SIG-M5 treated with dmso at 0.1 percent for 504 hours (cell line): ENCODE data around the gene CCL21.
A peak's percentile ranks its signal among the peaks of the same experiment; 100 is the strongest.

Experiments used
- DNase-seq: peaks from one replicate; lab custom pipeline; 2025; ENCODE audit not compliant: unreplicated experiment; lab: John Stamatoyannopoulos, UW

Gene CCL21

GRCh38 chr9:34675048-34675714 is 34.8 kb downstream of the CCL21 start:
- peak; percentile 80 for DNase-seq

- no peak for DNase-seq
Measured at GRCh38 chr9:34674440-34674839, 35.5 kb downstream of the CCL21 start.

- no peak for DNase-seq
Measured at GRCh38 chr9:34671307-34671706, 38.6 kb downstream of the CCL21 start.

GRCh38 chr9:34669809-34670562 is 40.0 kb downstream of the CCL21 start:
- no peak for DNase-seq

- peak; percentile 89 for DNase-seq
Measured at GRCh38 chr9:34665381-34666250, 44.3 kb downstream of the CCL21 start.

- no peak for DNase-seq
Measured at GRCh38 chr9:34665067-34665380, 44.9 kb downstream of the CCL21 start.

GRCh38 chr9:34664281-34665066 is 45.5 kb downstream of the CCL21 start:
- DNase-seq, result peak; percentile 80

- no peak for DNase-seq
Measured at GRCh38 chr9:34663303-34663605, 46.7 kb downstream of the CCL21 start.

GRCh38 chr9:34662526-34663302 is 47.2 kb downstream of the CCL21 start, which contains the start of gene CCL27:
Gene CCL27, minus strand, starts transcription at chr9:34662657. Its CDS starts 24 bp downstream, at chr9:34662633.
- no peak for DNase-seq

- no peak for DNase-seq
Measured at GRCh38 chr9:34659592-34660253, 50.2 kb downstream of the CCL21 start.
